NCI-H82 (cell line): ENCODE measurements around the gene RYR2.
"Not testable (repeated sequence)": the region's sequence is repeated elsewhere in the genome, so short reads cannot be mapped to it uniquely, and the experiment has no call there.

Experiments used
- DNase-seq: peaks from one replicate; lab custom pipeline; 2025; lab: John Stamatoyannopoulos, UW

The RYR2 gene

GRCh38 chr1:237084341-237085077 lies 42.5 kb downstream of the RYR2 start:
- peak; percentile 87 for DNase-seq

- no peak for DNase-seq
These were observed 49.7 kb downstream of the RYR2 start for GRCh38 chr1:237091691-237092090.

- DNase-seq: no peak
These were observed 51.7 kb downstream of the RYR2 start for GRCh38 chr1:237093691-237094090.

GRCh38 chr1:237098541-237098940 lies 56.6 kb downstream of the RYR2 start:
- DNase-seq: no peak

GRCh38 chr1:237103021-237103420 lies 61.0 kb downstream of the RYR2 start:
- no peak for DNase-seq

- no peak for DNase-seq
These were observed 62.1 kb downstream of the RYR2 start for GRCh38 chr1:237104096-237104495.

GRCh38 chr1:237105826-237106225 lies 63.8 kb downstream of the RYR2 start:
- DNase-seq: no peak

- DNase-seq: no peak
These were observed 66.5 kb downstream of the RYR2 start for GRCh38 chr1:237108297-237109040.

- DNase-seq: no peak
These were observed 69.8 kb downstream of the RYR2 start for GRCh38 chr1:237111807-237112206.

GRCh38 chr1:237112663-237113062 lies 70.7 kb downstream of the RYR2 start:
- DNase-seq: no peak

GRCh38 chr1:237115035-237115434 lies 73.1 kb downstream of the RYR2 start:
- DNase-seq: no peak

GRCh38 chr1:237119091-237119490 lies 77.1 kb downstream of the RYR2 start:
- DNase-seq: peak; percentile 74

- DNase-seq: no peak
These were observed 78.7 kb downstream of the RYR2 start for GRCh38 chr1:237120683-237121082.

- DNase-seq: peak; percentile 64
These were observed 83.0 kb downstream of the RYR2 start for GRCh38 chr1:237124856-237125462.

GRCh38 chr1:237126180-237126579 lies 84.2 kb downstream of the RYR2 start:
- no peak for DNase-seq

- not testable (repeated sequence) for DNase-seq
These were observed 85.3 kb downstream of the RYR2 start for GRCh38 chr1:237127301-237127700.

- DNase-seq: no peak
These were observed 91.9 kb downstream of the RYR2 start for GRCh38 chr1:237133921-237134320.

GRCh38 chr1:237134929-237135328 lies 92.9 kb downstream of the RYR2 start:
- no peak for DNase-seq

- no peak for DNase-seq
These were observed 96.6 kb downstream of the RYR2 start for GRCh38 chr1:237138551-237138950.

- DNase-seq: no peak
These were observed 97.7 kb downstream of the RYR2 start for GRCh38 chr1:237139732-237140131.

- no peak for DNase-seq
These were observed 99.0 kb downstream of the RYR2 start for GRCh38 chr1:237140986-237141385.

GRCh38 chr1:237141502-237141901 lies 99.5 kb downstream of the RYR2 start:
- DNase-seq: peak; percentile 82
